Activated CD4-positive, alpha-beta memory T cell treated with anti-CD3 and anti-CD28 coated beads for 36 hours (primary cell): Measurements from ENCODE around the gene COMTD1. TPM values are rescaled to one million over a fixed set of nuclear protein-coding genes. Genes with fewer than 3 reads are reported as not detected.
A peak's percentile ranks its signal among the peaks of the same experiment; 100 is the strongest.

Source experiments
- CTCF ChIA-PET: fragments of 350-600 bp; sonication (Branson Sonifier 250); formaldehyde crosslinking; loops from one replicate; lab custom pipeline; 2021; ENCODE audit warnings: antibody characterized with exemption, inconsistent platforms; lab: Charles Lee
- POLR2A ChIA-PET: fragments of 350-600 bp; sonication (Branson Sonifier 250); formaldehyde crosslinking; loops from one replicate; lab custom pipeline; 2021; ENCODE audit warnings: antibody characterized with exemption; lab: Charles Lee
- DNase-seq: peaks from one replicate; pipeline ENCODE4 v3.0.0-alpha.2; 2020
- H3K27ac Mint-ChIP-seq: one replicate; pipeline ENCODE4 v1.8.0; 2021; ENCODE audit warnings: mixed read lengths
- H3K27me3 Mint-ChIP-seq: one replicate; pipeline ENCODE4 v1.8.0; 2021; ENCODE audit warnings: mixed read lengths
- H3K36me3 Mint-ChIP-seq: one replicate; pipeline ENCODE4 v1.8.0; 2021; ENCODE audit warnings: mixed read lengths
- H3K4me1 Mint-ChIP-seq: one replicate; pipeline ENCODE4 v1.8.0; 2021; ENCODE audit warnings: low read depth, mixed read lengths
- H3K4me3 Mint-ChIP-seq: one replicate; pipeline ENCODE4 v1.8.0; 2021; ENCODE audit warnings: mild to moderate bottlenecking, mixed read lengths
- H3K9me3 Mint-ChIP-seq: one replicate; pipeline ENCODE4 v1.8.0; 2021; ENCODE audit warnings: mixed read lengths
- intact Hi-C: fragments of 100-400 bp; cut with micrococcal nuclease; formaldehyde crosslinking; loops from one replicate; pipeline ENCODE4 v1.15.1; 2023
- total RNA-seq, 2 experiments: library from RNA; stranded (reverse); gene quantifications; one replicate each; pipeline ENCODE4 v1.2.3, GENCODE V29; 2021

COMTD1 gene
- total RNA-seq = 10 to 100 TPM; 40.0 to 41.3 TPM

DNA sequence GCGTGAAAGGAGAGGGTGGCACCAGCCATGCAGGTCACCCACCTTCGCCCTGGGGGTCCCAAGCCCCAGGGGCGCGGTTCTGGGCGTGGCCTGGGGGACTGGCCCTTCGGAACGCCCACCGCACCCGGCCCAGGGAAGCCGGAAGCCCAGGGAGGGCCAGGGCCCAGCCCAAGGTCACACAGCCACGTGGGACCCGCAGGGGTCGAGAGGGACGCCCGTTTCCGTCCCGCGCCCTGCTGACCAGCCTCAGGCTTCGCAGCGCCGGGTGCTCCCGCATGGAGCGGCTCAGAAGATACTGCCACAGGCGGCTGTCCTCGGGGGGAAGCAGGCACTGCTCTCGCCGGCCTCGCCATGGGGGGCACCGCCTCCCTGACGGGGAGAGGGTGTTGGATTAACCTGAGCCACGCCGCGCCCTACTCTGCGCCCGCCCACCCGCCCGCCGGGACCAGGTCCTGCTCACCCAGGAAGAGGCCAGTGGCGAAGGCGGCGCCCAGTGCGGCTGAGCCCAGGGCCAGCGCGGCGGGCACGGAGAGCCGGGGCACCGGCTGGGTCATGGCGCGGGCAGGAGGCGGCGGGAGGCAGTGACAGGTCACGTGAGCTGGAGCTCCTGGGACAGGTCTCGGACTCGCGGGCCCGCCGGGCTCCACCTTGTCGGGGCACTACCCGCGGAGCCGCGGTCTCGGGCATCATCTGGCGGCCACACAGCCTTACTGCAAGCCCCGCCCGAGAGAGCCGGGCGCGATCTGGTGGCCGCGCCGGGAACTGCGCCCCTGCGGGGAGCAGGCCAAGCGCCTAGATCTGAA lies at the start of gene COMTD1:
TSS of gene COMTD1 (minus strand) at position 583 of the 803 bp plus-strand sequence. CDS start at position 554, 29 bp downstream.
- Mint-ChIP-seq H3K27me3 (no peaks in the 10 kb centered on the region), H3K4me1 (peaks cover 21% of the 10 kb centered on the region), H3K36me3 (peaks cover 25% of the 10 kb centered on the region), H3K9me3 (no peaks in the 10 kb centered on the region), H3K4me3 (peak within 1 kb of the TSS; percentile 73), H3K27ac (peak within 1 kb of the TSS; percentile 65)
- ChIA-PET POLR2A (interaction anchor here (0.6 to 6.4 kb wide), 5 partner anchors 25 to 1085 kb away, joined by 4 to 54 read pairs (median 5); partner anchors contain the start of genes ADK, AP3M1, SAMD8 and VDAC2), CTCF (interaction anchor here (0.6 to 9.0 kb wide), 36 partner anchors 9 to 1357 kb away, joined by 3 to 109 read pairs (median 3); partner anchors contain the start of genes SAMD8 and VDAC2)
- peak; percentile 96 for DNase-seq
- intact Hi-C loops = loop anchor here (1.0 to 10.0 kb wide), 4 partner anchors 47 to 1061 kb away; no protein-coding TSS in a partner anchor

DNA sequence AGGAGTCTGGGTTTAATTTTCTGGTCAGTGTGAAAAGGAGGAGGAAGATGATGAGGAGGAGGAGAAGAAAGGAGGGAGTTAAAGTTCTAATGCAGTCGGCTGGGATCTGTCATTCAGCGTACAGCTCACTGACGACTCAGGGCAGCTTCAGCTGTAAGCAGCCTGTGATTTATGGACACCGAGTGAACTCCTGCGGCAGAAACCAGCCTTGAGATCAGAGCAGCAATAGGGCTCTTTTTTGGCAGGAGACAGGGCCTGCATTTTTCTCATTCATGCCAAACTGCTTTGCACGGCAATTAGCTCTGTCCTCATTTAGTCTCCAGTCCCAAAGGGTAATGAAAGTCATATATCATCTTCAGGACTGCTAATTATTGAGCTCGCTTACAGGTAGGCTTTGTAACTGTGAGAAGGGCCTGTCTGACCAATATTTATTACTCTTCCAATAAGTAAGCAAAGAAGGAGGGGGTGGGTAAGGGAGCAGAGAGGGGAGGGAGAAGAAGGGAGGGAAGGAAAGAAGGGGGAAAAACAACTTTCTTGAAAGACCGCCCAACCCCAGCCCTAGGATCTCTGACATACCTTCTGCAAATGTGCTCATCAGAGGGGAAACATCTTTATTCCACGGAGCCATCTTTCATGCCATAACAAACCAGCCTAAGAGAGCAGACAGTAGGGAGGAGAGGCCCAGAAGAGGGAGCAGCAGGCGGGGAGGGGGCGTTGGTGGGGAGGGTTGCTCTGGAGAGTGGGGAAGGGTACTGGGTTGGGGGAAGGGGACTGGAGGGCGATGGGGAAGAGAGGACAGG lies 48.1 kb upstream of the COMTD1 start:
- DNase-seq = no peak
- ChIA-PET CTCF (interaction anchor here (0.6 kb wide), 1 partner anchor 12 kb away, joined by 4 read pairs; no protein-coding TSS in a partner anchor), POLR2A (no interaction called here)
- no peaks in the 10 kb centered on the region for H3K36me3 Mint-ChIP-seq
- peaks cover 23% of the 10 kb centered on the region for H3K27me3 Mint-ChIP-seq
- intact Hi-C loops = no loop called here
- no peak overlapping the region for H3K27ac Mint-ChIP-seq
- no peaks in the 10 kb centered on the region for H3K4me1 Mint-ChIP-seq
- no peak overlapping the region for H3K4me3 Mint-ChIP-seq
- H3K9me3 Mint-ChIP-seq = no peaks in the 10 kb centered on the region

DNA sequence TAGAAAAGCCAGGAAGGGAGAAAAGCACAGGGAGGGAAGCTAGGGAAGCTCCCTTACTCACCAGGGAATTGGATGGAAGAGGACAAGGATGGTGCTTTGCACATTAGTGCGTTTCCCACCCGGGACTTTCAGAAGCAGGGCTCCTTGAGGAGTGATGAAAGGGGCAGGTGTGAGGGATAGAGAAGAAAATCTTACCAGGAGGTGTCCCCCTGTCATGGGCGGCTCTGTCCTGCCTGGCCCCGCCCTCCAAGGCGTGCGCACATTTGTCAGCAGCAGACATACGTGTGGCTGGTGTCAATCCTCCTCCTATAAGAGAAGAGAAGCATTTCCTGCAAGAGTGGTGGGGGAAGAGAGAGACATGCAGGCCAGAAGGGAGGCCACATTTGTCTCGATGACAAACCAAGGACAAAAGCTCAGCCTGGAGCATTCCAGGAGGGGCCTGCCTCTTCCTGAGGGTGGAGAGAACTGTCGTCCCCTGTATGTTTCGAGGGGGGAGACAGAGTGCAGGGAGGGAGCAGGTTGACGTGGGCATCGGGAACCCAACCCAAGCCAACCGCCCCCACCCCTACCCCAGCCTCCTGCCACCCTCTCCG lies 47.4 kb upstream of the COMTD1 start:
- Mint-ChIP-seq H3K4me1 (no peaks in the 10 kb centered on the region), H3K9me3 (no peaks in the 10 kb centered on the region), H3K27ac (no peak overlapping the region), H3K36me3 (no peaks in the 10 kb centered on the region), H3K27me3 (peaks cover 23% of the 10 kb centered on the region), H3K4me3 (no peak overlapping the region)
- intact Hi-C loops = no loop called here
- ChIA-PET POLR2A (no interaction called here), CTCF (no interaction called here)
- DNase-seq = no peak

DNA sequence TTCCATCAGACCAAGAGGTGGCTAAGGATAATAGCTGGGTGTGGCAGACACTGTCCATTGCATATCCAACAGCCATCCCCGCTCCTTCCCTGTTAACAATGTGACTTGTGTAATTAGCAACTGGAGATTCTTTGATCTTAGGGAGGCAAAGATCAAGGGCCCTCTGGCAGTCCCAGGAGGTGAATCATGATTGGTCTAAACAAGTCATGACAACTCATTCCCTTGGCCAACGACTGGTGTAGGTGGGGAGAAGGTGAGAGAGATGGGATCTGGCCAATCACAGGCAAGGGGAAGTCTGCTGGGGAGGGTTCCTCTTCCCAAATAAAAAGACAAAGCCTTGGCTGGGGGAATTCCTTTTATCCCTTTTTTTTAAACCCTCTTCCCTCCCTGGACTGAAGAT lies 46.2 kb upstream of the COMTD1 start:
- Mint-ChIP-seq H3K27ac (no peak overlapping the region), H3K4me1 (no peaks in the 10 kb centered on the region), H3K27me3 (peaks cover 23% of the 10 kb centered on the region), H3K4me3 (no peak overlapping the region), H3K36me3 (no peaks in the 10 kb centered on the region), H3K9me3 (no peaks in the 10 kb centered on the region)
- intact Hi-C loops = no loop called here
- DNase-seq = no peak
- ChIA-PET POLR2A (no interaction called here), CTCF (no interaction called here)

DNA sequence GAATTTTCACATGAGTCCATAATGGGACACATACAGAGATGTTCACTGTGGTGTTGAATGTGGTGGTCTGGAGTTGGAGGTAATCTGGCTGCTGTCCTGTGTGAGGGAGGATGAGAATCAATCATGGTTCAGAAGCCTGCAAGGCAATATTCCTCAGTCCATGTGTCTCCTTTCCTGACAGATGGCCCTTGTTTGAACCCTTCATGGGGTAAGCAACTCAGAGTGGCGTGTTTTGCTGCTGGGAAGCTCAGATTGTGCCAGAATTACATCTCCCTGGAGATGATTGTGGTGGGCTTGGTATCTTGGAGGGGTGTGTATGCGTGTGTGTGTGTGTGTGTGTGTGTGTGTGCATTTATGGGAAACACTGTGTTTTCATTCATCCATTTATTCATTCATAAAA lies 44.5 kb upstream of the COMTD1 start:
- ChIA-PET CTCF (no interaction called here), POLR2A (no interaction called here)
- Mint-ChIP-seq H3K36me3 (no peaks in the 10 kb centered on the region), H3K4me1 (no peaks in the 10 kb centered on the region), H3K27me3 (peaks cover 21% of the 10 kb centered on the region), H3K9me3 (no peaks in the 10 kb centered on the region), H3K4me3 (no peak overlapping the region), H3K27ac (no peak overlapping the region)
- intact Hi-C loops = no loop called here
- no peak for DNase-seq

DNA sequence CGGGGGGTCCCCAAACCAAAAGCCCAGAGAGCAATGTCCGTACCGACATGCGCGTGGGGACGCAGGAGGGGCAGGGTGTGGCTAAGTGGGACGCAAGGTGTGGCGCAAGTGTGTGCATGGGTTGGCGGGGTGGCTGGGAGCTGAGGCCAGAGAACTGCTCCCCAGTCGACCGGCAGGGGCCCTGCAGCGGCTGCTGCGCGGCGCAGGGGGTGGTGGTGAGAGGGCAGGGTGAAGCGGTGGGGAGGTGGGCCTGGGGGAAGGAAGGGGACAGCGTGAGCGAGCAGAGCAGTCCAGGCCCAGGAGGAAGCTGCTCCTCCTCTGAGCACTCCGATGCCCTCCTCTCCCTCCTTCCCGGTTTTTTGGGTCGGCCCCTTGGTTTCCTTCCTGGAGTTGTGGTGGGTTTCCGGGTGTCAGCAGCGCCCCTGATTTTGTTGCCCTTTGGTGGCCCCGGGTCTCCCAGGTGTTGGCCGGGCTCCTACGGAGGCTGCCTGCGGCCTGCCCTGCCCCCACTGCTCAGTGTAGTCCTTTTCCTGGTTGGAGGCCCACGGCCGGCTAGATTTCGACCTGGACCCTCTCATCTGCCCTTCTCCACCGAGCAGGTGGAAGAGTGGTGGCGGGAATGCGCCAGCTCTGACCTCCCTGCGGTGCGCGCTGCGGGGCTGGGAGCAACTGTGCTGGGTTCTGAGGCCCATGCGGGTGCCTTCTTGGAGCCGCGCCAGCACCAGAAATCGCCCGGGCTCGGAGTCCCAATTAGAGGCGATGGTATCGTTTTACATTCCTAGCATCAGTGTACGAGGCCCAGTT lies 40.5 kb upstream of the COMTD1 start:
- no peak for DNase-seq
- Mint-ChIP-seq H3K9me3 (no peaks in the 10 kb centered on the region), H3K4me3 (no peak overlapping the region), H3K27ac (no peak overlapping the region), H3K36me3 (no peaks in the 10 kb centered on the region), H3K4me1 (no peaks in the 10 kb centered on the region), H3K27me3 (peaks cover 4% of the 10 kb centered on the region)
- intact Hi-C loops = no loop called here
- POLR2A ChIA-PET = no interaction called here
- CTCF ChIA-PET = no interaction called here

DNA sequence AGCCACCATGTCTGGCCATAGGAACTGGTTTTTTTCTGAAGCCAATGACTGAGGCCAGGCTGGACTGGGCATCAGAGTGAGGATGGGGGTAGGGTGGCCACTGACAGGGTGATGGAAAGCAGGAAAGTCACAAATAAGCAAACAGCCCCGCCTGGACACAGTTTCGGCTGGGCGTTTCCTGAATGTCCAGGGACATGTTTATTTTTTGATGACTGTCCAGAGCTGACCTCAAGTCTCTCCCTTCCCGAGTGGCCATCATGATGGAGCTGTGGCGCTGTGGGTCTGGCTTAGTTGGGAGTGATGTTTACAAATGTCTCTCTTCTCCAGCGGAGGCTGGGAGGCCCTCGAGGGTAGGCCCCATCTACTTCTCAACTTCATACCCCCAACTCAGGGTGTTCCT lies 37.1 kb upstream of the COMTD1 start:
- Mint-ChIP-seq H3K9me3 (no peaks in the 10 kb centered on the region), H3K4me3 (no peak overlapping the region), H3K36me3 (no peaks in the 10 kb centered on the region), H3K27me3 (peaks cover 3% of the 10 kb centered on the region), H3K27ac (no peak overlapping the region), H3K4me1 (no peaks in the 10 kb centered on the region)
- POLR2A ChIA-PET = interaction anchor here (0.5 kb wide), 1 partner anchor 435 kb away, joined by 3 read pairs; no protein-coding TSS in a partner anchor
- DNase-seq = no peak
- intact Hi-C loops = no loop called here
- CTCF ChIA-PET = no interaction called here

DNA sequence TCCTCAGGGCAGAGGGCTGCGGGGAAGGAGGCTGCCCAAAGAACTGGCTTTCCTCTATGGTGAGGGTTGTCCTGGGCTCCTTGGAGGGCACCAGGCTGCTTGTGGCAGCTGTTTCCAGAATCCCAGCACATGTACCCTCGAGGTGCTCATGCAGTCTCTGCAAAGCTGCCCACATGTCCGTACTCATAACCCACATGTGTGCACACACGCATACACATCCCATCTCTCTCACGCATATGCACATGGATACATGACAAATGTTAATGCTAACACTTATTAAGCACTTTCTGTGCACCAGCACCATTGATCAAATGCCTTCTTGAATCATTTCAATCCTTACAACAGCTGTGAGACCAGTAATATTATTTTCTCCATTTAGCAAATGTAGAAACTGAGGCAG lies 36.3 kb upstream of the COMTD1 start:
- no peaks in the 10 kb centered on the region for H3K36me3 Mint-ChIP-seq
- no peak overlapping the region for H3K27ac Mint-ChIP-seq
- ChIA-PET CTCF (no interaction called here), POLR2A (no interaction called here)
- H3K4me1 Mint-ChIP-seq = no peaks in the 10 kb centered on the region
- peaks cover 3% of the 10 kb centered on the region for H3K27me3 Mint-ChIP-seq
- DNase-seq = no peak
- no peaks in the 10 kb centered on the region for H3K9me3 Mint-ChIP-seq
- intact Hi-C loops = no loop called here
- no peak overlapping the region for H3K4me3 Mint-ChIP-seq

DNA sequence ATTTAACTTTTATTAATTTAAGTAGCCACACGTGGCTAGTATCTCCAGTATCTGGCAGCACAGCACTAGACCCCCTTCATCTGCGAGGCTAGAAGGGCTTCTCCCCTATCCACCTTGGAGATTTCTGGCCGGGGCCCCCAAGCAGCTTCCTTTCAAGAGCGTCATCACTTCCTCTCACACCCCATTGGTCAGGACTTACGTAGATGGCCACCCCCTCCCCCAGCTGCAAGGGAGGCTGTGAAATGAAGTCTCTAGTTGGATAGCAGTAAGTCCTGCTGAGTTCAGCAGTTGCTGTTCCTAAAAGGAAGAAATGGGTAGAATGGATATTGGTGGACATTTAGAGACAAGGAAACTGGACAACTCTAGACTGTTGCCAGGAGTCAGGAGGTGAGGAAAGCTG lies 33.8 kb upstream of the COMTD1 start:
- no peaks in the 10 kb centered on the region for H3K36me3 Mint-ChIP-seq
- CTCF ChIA-PET = no interaction called here
- no peaks in the 10 kb centered on the region for H3K9me3 Mint-ChIP-seq
- DNase-seq = no peak
- H3K4me3 Mint-ChIP-seq = no peak overlapping the region
- intact Hi-C loops = no loop called here
- POLR2A ChIA-PET = no interaction called here
- no peaks in the 10 kb centered on the region for H3K4me1 Mint-ChIP-seq
- H3K27me3 Mint-ChIP-seq = no peaks in the 10 kb centered on the region
- H3K27ac Mint-ChIP-seq = no peak overlapping the region

DNA sequence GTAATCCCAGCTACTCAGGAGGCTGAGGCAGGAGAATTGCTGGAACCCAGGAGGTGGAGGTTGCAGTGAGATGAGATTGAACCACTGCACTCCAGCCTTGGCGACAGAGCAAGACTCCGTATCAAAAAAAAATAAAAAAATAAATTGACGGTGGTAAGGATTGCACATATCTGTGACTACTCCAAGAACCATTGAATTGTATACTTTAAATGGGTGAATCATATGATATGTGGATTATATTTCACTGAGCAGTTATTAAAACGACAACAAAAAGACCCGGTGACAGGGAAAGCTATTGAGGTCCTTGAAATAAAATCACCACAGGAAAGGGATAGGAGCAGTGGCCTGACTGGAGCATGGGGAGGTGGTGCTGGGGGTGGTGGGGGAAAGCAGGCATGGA lies 31.2 kb upstream of the COMTD1 start:
- CTCF ChIA-PET = no interaction called here
- intact Hi-C loops = no loop called here
- H3K27ac Mint-ChIP-seq = no peak overlapping the region

DNA sequence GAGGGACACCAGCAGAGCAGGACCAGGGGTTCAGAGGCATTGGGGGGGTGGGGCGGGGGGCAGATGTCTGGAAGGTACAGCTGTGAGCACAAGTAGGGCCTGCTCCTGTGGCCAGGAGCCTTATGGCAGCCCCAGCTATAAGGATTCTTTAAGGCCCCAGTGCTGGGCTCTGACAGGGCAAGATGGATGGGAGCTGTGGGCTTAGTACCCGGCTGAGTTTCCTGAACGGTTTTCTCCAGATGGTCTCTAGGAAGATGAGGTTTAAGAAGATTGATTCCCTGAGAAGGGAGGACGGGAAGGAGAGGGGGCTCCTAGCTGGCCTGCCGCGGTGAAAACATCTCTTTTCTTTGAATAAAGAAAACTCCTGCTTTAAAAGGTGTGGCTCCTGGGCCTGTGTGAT lies 30.1 kb upstream of the COMTD1 start:
- DNase-seq = no peak
- Mint-ChIP-seq H3K4me3 (no peak overlapping the region), H3K36me3 (no peaks in the 10 kb centered on the region), H3K4me1 (no peaks in the 10 kb centered on the region), H3K27ac (no peak overlapping the region), H3K27me3 (no peaks in the 10 kb centered on the region), H3K9me3 (peaks cover 3% of the 10 kb centered on the region)
- intact Hi-C loops = no loop called here
- ChIA-PET POLR2A (no interaction called here), CTCF (no interaction called here)

More for the DNA sequence above, 31.2 kb upstream of the COMTD1 start:
- POLR2A ChIA-PET = no interaction called here
- DNase-seq = no peak
- Mint-ChIP-seq H3K36me3 (no peaks in the 10 kb centered on the region), H3K9me3 (no peaks in the 10 kb centered on the region), H3K4me3 (no peak overlapping the region), H3K4me1 (no peaks in the 10 kb centered on the region), H3K27me3 (no peaks in the 10 kb centered on the region)
